Fibroblast of skin of scalp (primary cell): ENCODE results near the gene SYNM.
A peak's percentile ranks its signal among the peaks of the same experiment; 100 is the strongest.
"Not testable (repeated sequence)": the region's sequence is repeated elsewhere in the genome, so short reads cannot be mapped to it uniquely, and the experiment has no call there.

Experiments used
- DNase-seq: peaks from one replicate; pipeline ENCODE4 v3.0.0-alpha.2; 2013

Gene SYNM

GRCh38 chr15:99108993-99109392 is 4.1 kb downstream of the SYNM start:
- no peak for DNase-seq

GRCh38 chr15:99109555-99110021 is 4.7 kb downstream of the SYNM start:
- no peak for DNase-seq

GRCh38 chr15:99110093-99110492 is 5.2 kb downstream of the SYNM start:
- no peak for DNase-seq

GRCh38 chr15:99110581-99111320 is 5.9 kb downstream of the SYNM start:
- peak; percentile 36 for DNase-seq

- not testable (repeated sequence) for DNase-seq
Observed at GRCh38 chr15:99111641-99112040, 6.8 kb downstream of the SYNM start.

- DNase-seq: no peak
Observed at GRCh38 chr15:99113547-99114271, 8.8 kb downstream of the SYNM start.

GRCh38 chr15:99114511-99115299 is 9.8 kb downstream of the SYNM start:
- no peak for DNase-seq

- DNase-seq: no peak
Observed at GRCh38 chr15:99115300-99116215, 10.7 kb downstream of the SYNM start.

- no peak for DNase-seq
Observed at GRCh38 chr15:99117111-99117510, 12.2 kb downstream of the SYNM start.

- no peak for DNase-seq
Observed at GRCh38 chr15:99117563-99118257, 12.8 kb downstream of the SYNM start.

- DNase-seq: no peak
Observed at GRCh38 chr15:99118258-99118632, 13.4 kb downstream of the SYNM start.

- DNase-seq: no peak
Observed at GRCh38 chr15:99118801-99119546, 14.1 kb downstream of the SYNM start.

- DNase-seq: no peak
Observed at GRCh38 chr15:99120050-99120777, 15.3 kb downstream of the SYNM start.

- no peak for DNase-seq
Observed at GRCh38 chr15:99121207-99121606, 16.3 kb downstream of the SYNM start.

- DNase-seq: no peak
Observed at GRCh38 chr15:99121691-99122410, 17.0 kb downstream of the SYNM start.

- DNase-seq: no peak
Observed at GRCh38 chr15:99122831-99123712, 18.2 kb downstream of the SYNM start.

- peak; percentile 98 for DNase-seq
Observed at GRCh38 chr15:99123713-99124451, 19.0 kb downstream of the SYNM start.

GRCh38 chr15:99124641-99125040 is 19.8 kb downstream of the SYNM start:
- DNase-seq: no peak
